HG03280 (cell line): Measurements from ENCODE around the gene ARRB2.

Experiments used
- ATAC-seq: cut with Tn5 transposase; IDR thresholded peaks from one replicate; pipeline ENCODE4 v1.9.1; 2021; ENCODE audit warnings: mild to moderate bottlenecking, moderate library complexity; ENCODE audit not compliant: unreplicated experiment

The ARRB2 gene

DNA sequence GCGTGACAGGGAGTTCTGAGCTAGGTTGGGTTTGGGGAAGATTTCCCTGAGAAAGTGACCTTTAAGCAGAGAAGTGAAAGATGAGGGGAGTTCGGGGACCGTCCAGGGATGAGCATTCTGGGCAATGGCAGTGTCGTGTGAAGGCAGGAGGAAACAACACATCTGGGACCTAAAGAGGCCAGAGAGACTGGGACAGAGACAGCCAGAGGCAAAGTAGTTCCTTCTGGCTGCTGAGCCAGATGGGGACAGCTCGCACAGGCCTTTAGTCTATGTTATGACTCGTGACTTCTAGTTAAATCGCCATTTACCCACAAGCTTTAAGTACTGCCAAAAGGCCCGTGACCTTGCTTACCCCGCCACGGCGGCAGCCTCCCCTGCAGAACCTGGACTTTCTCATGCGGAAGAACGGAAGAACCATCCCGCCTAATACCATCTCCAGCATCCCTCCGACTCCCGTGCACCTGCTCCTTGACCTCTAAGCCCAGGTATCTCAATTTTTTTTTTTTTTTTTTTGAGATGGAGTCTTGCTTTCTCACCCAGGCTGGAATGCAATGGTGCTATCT, 12.3 kb downstream of the ARRB2 start:
- no peak for ATAC-seq

- no peak for ATAC-seq
These were observed 14.2 kb downstream of the ARRB2 start for GRCh38 chr17:4724650-4725049.

DNA sequence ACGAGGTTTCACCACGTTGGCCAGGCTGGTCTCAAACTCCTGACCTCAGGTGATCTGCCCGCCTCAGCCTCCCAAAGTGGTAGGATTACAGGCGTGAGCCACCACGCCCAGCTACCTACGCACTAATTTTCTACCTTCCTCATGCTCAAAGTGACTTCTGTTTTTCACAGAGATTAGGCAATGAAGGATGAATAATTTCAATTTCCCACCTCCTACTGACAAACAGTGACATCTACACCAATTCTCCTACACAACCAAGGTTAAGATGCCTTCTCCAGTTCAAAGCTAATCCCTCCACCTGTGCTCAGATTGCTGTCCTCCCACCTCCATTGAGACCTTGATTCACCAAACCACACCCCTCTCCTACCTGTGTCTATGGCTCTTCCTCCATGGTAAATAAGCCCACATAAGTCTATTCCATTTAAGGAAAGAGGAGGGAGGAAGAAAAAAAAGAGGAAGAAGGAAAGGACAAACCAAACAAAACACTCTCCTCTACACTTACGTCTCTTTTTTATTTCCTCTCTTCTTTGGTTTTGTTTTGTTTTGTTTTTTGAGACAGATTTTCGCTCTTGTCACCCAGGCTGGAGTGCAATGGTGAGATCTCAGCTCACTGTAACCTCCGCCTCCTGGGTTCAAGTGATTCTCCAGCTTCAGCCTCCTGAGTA, 15.3 kb downstream of the ARRB2 start:
- no peak for ATAC-seq

DNA sequence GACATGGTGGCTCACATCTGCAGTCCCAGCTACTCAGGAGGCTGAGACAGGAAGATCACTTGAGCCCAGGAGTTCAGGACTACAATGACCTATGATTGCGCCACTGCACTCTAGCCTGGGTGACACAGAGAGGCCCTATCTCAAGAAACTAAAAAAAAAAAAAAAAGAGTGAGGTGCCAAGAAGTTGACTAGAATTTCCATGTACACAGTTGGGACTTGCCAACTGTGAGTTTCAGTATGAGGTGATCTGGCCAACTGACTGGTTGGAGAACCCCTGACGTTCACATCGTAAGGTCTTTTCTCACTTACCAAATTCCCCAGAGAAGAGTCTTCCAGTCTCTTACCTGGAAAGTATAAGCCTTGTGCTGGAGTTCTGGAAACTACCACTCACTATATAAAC, 17.7 kb downstream of the ARRB2 start:
- ATAC-seq = no peak

- ATAC-seq = no peak
These were observed 22.7 kb downstream of the ARRB2 start for GRCh38 chr17:4733073-4733531.

DNA sequence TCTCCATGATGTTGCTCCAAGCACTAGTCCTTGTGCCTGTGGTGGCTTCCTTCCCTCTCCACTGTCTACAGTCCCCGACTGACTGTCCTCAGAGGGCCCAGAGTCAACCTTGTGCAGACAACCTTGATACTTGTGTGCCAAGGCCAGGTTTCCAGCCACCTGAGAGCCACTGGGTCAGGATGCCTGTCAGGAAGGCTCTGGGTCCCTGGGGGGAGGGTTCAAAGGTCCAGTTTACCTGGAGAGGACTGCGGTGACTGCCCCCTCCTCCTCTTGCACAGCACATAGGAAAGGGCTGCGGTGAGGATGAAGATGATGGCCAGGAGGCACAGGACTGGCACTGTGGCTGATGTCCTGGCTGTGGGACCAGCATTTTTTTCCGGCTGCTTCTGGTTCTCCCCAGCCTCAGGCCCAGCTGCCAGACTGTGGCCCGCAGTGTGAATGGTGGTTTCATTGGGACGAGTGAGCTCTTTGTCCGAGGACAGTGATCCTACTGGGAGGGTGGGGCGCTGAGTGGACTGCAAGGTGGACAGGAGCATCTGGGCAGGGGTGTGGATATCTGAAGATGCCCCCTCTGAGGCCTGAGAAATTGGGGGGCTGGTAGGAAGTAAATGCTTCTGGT, 24.5 kb downstream of the ARRB2 start:
- no peak for ATAC-seq

GRCh38 chr17:4735876-4736651, 25.6 kb downstream of the ARRB2 start:
- ATAC-seq = no peak

- no peak for ATAC-seq
These were observed 28.0 kb downstream of the ARRB2 start for GRCh38 chr17:4738136-4739121.

GRCh38 chr17:4739122-4740024, 28.9 kb downstream of the ARRB2 start, which contains the start of the genes CXCL16 and ZMYND15:
TSS of gene CXCL16 (minus strand) at chr17:4739928. CDS start at chr17:4739339, 589 bp downstream.
TSS of gene ZMYND15 (plus strand) at chr17:4739833. CDS start at chr17:4740549, 716 bp downstream.
- ATAC-seq = peak; percentile 49

GRCh38 chr17:4740025-4740351, 29.6 kb downstream of the ARRB2 start:
- ATAC-seq = no peak

- ATAC-seq = no peak
These were observed 30.2 kb downstream of the ARRB2 start for GRCh38 chr17:4740584-4740983.

GRCh38 chr17:4741544-4741943, 31.1 kb downstream of the ARRB2 start:
- no peak for ATAC-seq

DNA sequence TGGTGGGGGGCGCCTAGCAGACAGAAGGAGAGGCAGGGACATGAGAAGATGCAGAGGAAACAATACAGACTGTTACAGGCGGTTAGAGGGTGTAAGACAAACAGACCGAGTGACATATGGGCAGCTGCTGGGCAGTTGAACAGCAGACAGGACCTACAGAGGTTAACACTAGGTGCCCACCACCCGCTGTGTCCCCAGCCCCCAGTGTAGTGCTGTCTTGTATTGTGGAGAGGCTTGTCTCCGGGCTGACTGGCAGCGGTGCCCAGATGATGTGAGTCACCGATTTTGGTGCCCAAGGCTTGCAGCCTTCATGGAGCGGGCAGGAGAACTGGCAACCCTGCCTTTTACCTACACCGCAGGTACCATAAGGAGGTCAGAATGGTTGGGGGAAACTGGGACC, 31.7 kb downstream of the ARRB2 start:
- no peak for ATAC-seq

- ATAC-seq = no peak
These were observed 32.2 kb downstream of the ARRB2 start for GRCh38 chr17:4742629-4743028.

DNA sequence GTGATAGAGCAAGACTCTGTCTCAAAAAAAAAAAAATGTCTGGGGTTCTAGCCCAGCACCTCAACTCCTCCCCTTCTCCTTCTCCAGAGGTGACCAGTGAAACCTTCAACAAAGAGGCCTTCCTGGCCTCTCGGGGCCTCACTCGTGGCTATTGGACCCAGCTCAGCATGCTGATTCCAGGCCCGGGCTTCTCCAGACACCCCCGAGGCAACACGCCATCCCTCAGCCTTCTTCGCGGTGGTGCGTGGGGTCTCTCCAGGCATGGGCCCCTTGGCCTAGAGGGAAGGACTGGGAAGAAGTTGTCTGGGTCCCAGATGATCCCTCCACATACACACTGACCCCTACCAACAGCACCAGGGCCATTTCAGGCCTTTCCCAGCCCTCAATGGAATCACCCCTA, 32.8 kb downstream of the ARRB2 start:
- no peak for ATAC-seq

DNA sequence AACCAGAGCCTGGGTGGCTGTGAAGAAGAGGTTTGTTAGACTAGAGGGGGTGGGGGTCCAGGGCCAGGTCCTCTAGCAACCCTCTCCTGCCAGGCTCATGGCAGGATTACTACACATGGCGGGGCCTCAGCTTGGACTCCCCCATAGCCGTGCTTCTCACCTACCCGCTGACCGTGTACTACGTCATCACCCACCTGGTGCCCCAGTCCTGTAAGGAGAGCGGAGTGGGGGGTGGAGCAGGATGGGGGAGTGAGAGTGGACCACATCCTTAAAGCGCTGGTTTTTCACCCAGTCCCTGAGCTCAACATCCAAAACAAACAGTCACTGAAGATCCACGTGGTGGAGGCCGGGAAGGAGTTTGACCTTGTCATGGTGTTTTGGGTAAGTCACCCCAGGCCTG, 33.5 kb downstream of the ARRB2 start:
- no peak for ATAC-seq

- no peak for ATAC-seq
These were observed 34.9 kb downstream of the ARRB2 start for GRCh38 chr17:4744999-4745969.

DNA sequence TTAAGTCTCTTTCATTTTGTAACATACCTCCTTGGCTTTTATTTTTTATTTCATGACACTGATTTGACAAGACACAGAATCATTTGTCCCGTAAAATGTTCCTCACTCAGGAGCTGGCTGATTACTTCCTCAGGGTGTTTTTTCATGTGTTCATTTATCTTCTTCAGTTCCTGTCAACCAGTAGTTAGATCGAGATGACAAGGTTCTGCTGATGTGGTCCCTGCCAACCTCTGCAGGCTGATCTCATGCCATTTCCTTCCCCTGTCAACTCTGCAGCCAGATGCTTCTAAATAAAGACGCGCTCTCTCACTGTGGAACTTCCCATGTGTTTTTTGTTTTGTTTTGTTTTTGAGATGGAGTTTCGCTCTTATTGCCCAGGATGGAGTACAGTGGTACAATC, 37.4 kb downstream of the ARRB2 start:
- no peak for ATAC-seq
